T-helper 1 cell treated with Interleukin-12 subunit alpha and Interleukin-12 subunit beta and Interleukin-4 antibody, amounts not matched to agents 30 ng/mL and 1 ng/mL, for 36 hours (primary cell): ENCODE data around the gene ADGRV1. TPM values are rescaled to one million over a fixed set of nuclear protein-coding genes. Genes with fewer than 3 reads are reported as not detected.
"Not testable (repeated sequence)": the region's sequence is repeated elsewhere in the genome, so short reads cannot be mapped to it uniquely, and the experiment has no call there.

ENCODE experiments used
- intact Hi-C: fragments of 100-400 bp; cut with micrococcal nuclease; formaldehyde crosslinking; loops from one replicate; pipeline ENCODE4 v1.15.1; 2024
- total RNA-seq: library from RNA; stranded (reverse); gene quantifications from 2 replicates; pipeline ENCODE4 v1.2.3, GENCODE V29; 2022

Gene ADGRV1
- total RNA-seq, 1 donor from 2014 or later, result 0.05 TPM

GRCh38 chr5:90549223-90549622, 9.4 kb upstream of the ADGRV1 start:
- intact Hi-C loops, result no loop called here

GRCh38 chr5:90549729-90550275, 8.8 kb upstream of the ADGRV1 start:
- intact Hi-C loops, result no loop called here

- intact Hi-C loops, result no loop called here
Observed at GRCh38 chr5:90550963-90551362, 7.6 kb upstream of the ADGRV1 start.

- intact Hi-C loops, result no loop called here
Observed at GRCh38 chr5:90551376-90551775, 7.2 kb upstream of the ADGRV1 start.

- intact Hi-C loops, result no loop called here
Observed at GRCh38 chr5:90553711-90554110, 4.9 kb upstream of the ADGRV1 start.

- intact Hi-C loops, result no loop called here
Observed at GRCh38 chr5:90554358-90555006, 4.1 kb upstream of the ADGRV1 start.

GRCh38 chr5:90555666-90556065, 2.9 kb upstream of the ADGRV1 start:
- intact Hi-C loops, result no loop called here

GRCh38 chr5:90557391-90557790, 1.2 kb upstream of the ADGRV1 start:
- intact Hi-C loops, result no loop called here

GRCh38 chr5:90557871-90558270, 726 bp upstream of the ADGRV1 start:
- intact Hi-C loops, result no loop called here

- intact Hi-C loops, result no loop called here
Observed at GRCh38 chr5:90560771-90561170, 2.2 kb downstream of the ADGRV1 start.

GRCh38 chr5:90561766-90562165, 3.2 kb downstream of the ADGRV1 start:
- intact Hi-C loops, result no loop called here

GRCh38 chr5:90562341-90562740, 3.7 kb downstream of the ADGRV1 start:
- intact Hi-C loops, result no loop called here

- intact Hi-C loops, result no loop called here
Observed at GRCh38 chr5:90563108-90563507, 4.5 kb downstream of the ADGRV1 start.

- intact Hi-C loops, result no loop called here
Observed at GRCh38 chr5:90565491-90565890, 6.9 kb downstream of the ADGRV1 start.

- intact Hi-C loops, result no loop called here
Observed at GRCh38 chr5:90569084-90569483, 10.5 kb downstream of the ADGRV1 start.

GRCh38 chr5:90570034-90570433, 11.4 kb downstream of the ADGRV1 start:
- intact Hi-C loops, result no loop called here

- intact Hi-C loops, result no loop called here
Observed at GRCh38 chr5:90571147-90571773, 12.7 kb downstream of the ADGRV1 start.

- intact Hi-C loops, result no loop called here
Observed at GRCh38 chr5:90575712-90576111, 17.1 kb downstream of the ADGRV1 start.

- intact Hi-C loops, result not testable (repeated sequence)
Observed at GRCh38 chr5:90576566-90576965, 18.0 kb downstream of the ADGRV1 start.

- intact Hi-C loops, result not testable (repeated sequence)
Observed at GRCh38 chr5:90579905-90580304, 21.3 kb downstream of the ADGRV1 start.

GRCh38 chr5:90581956-90582355, 23.4 kb downstream of the ADGRV1 start:
- intact Hi-C loops, result no loop called here

- intact Hi-C loops, result no loop called here
Observed at GRCh38 chr5:90585337-90585986, 26.9 kb downstream of the ADGRV1 start.
